HepG2 (cell line): ENCODE results near the gene TPX2. TPM values are rescaled to one million over a fixed set of nuclear protein-coding genes. Genes with fewer than 3 reads are reported as not detected.
A peak's percentile ranks its signal among the peaks of the same experiment; 100 is the strongest.

Experiments used
- ATAC-seq: fragments of 200-7000 bp; cut with Tn5 transposase; 3 replicates; pipeline ENCODE4 v1.9.1; 2020; ENCODE audit warnings: mild to moderate bottlenecking, moderate library complexity
- BruUV-seq: library from RNA; stranded (reverse); fragments of 400-500 nt; replicated peaks from 2 replicates; lab custom pipeline; 2021; lab: Mats Ljungman, UMichigan
- CTCF ChIA-PET: fragments of 300-600 bp; formaldehyde crosslinking; extraction: SDS; loops from one replicate; lab custom pipeline; 2021; ENCODE audit warnings: low total read pairs, inconsistent platforms, low intra/inter-chr PET ratio; lab: Yijun Ruan, JAX
- POLR2A ChIA-PET: fragments of 350-600 bp; sonication (Branson Sonifier 250); formaldehyde crosslinking; loops from one replicate; lab custom pipeline; 2020; ENCODE audit warnings: antibody characterized with exemption, inconsistent platforms; lab: Yijun Ruan, JAX
- DNase-seq: peaks from one replicate; pipeline ENCODE4 v3.0.0-alpha.2; 2015; ENCODE audit warnings: low spot score
- FAIRE-seq: peaks from 3 replicates; lab custom pipeline; 2011; peaks lifted over from hg19 to GRCh38; lab: Jason Lieb, UNC
- H2AFZ ChIP-seq: one replicate; pipeline ENCODE4 v1.6.1; 2011; ENCODE audit warnings: low read length, inconsistent platforms
- H3K27ac ChIP-seq: fragments of 300-600 bp; 3 replicates; pipeline ENCODE4 v1.8.0; 2011; ENCODE audit warnings: mixed run types, mild to moderate bottlenecking, mixed read lengths, low read length, inconsistent platforms; ENCODE audit not compliant: insufficient read depth; ENCODE audit errors: extremely low read length
- H3K27me3 ChIP-seq, 2 experiments: fragments of 200-600 bp in 1 of 2; 2 replicates in 1 of 2; 3 replicates in 1 of 2; pipeline versions ENCODE4 v1.6.0 to v1.8.0; 2011; ENCODE audit warnings: low read length in 2 of 2, mild to moderate bottlenecking in 2 of 2, moderate library complexity in 2 of 2, inconsistent platforms in 1 of 2; ENCODE audit not compliant: insufficient read depth in 2 of 2, control insufficient read depth in 1 of 2
- H3K36me3 ChIP-seq, 2 experiments: fragments of 200-600 bp in 1 of 2; replicated peaks in 1 of 2; 2 replicates in 1 of 2; 3 replicates in 1 of 2; pipeline versions ENCODE4 v1.5.1 to v1.8.0; 2011; ENCODE audit warnings: low read length in 2 of 2, inconsistent platforms in 1 of 2; ENCODE audit not compliant: insufficient read depth in 2 of 2, control insufficient read depth in 1 of 2
- H3K4me1 ChIP-seq: 2 replicates; pipeline ENCODE4 v1.5.1; 2012; ENCODE audit warnings: low read length, inconsistent platforms; ENCODE audit not compliant: insufficient read depth
- H3K4me2 ChIP-seq: 2 replicates; pipeline ENCODE4 v1.6.0; 2011; ENCODE audit warnings: low read depth, low read length, inconsistent platforms
- H3K4me3 ChIP-seq, 3 experiments: fragments of 200-600 bp in 1 of 3; sonication (generic), shearing (Covaris generic) in 1 of 3; replicated peaks in 1 of 3; 2 replicates each; pipeline ENCODE4 v1.5.1; 2011 to 2016; ENCODE audit warnings: low read length in 3 of 3, inconsistent platforms in 2 of 3, low read depth in 2 of 3, mild to moderate bottlenecking in 2 of 3, control low read depth in 1 of 3, mixed read lengths in 1 of 3; ENCODE audit not compliant: insufficient read depth in 1 of 3
- H3K79me2 ChIP-seq: one replicate; pipeline ENCODE4 v1.6.1; 2011; ENCODE audit warnings: low read length, inconsistent platforms; ENCODE audit not compliant: insufficient read depth
- H3K9ac ChIP-seq: 2 replicates; pipeline ENCODE4 v1.6.0; 2011; ENCODE audit warnings: mild to moderate bottlenecking, low read depth, low read length, inconsistent platforms; ENCODE audit not compliant: insufficient read depth
- H3K9me3 ChIP-seq: 2 replicates; pipeline ENCODE4 v1.5.1; 2012; ENCODE audit warnings: mild to moderate bottlenecking, low read length
- H4K20me1 ChIP-seq: 2 replicates; pipeline ENCODE4 v1.6.0; 2011; ENCODE audit warnings: inconsistent platforms, mild to moderate bottlenecking, low read length, moderate library complexity; ENCODE audit not compliant: insufficient read depth
- CEBPB ChIP-seq: IDR thresholded peaks from 2 replicates; pipeline ENCODE4 v1.6.1; 2011; ENCODE audit warnings: low read depth, low read length, improper control_type of control experiment, borderline replicate concordance
- EZH2 ChIP-seq: conservative IDR thresholded peaks from 2 replicates; pipeline ENCODE4 v1.6.1; 2012; ENCODE audit warnings: mild to moderate bottlenecking, low read depth, low read length, moderate library complexity
- HDAC1 ChIP-seq: sonication (generic); formaldehyde crosslinking; IDR thresholded peaks from 2 replicates; pipeline ENCODE4 v1.5.1; 2020; ENCODE audit warnings: mild to moderate bottlenecking, missing genetic modification reagents
- NR2F6 ChIP-seq, 2 experiments: IDR thresholded peaks; 2 replicates each; pipeline ENCODE4 v1.6.1; 2016; ENCODE audit warnings: antibody characterized with exemption in 1 of 2, mild to moderate bottlenecking in 1 of 2
- RARA ChIP-seq: IDR thresholded peaks from 2 replicates; pipeline ENCODE4 v1.6.1; 2016; ENCODE audit warnings: missing genetic modification reagents, missing compliant biosample characterization
- SIN3B ChIP-seq: fragments of 150-350 bp; IDR thresholded peaks from 2 replicates; pipeline ENCODE4 v1.6.1; 2014; ENCODE audit warnings: low read length
- THYN1 ChIP-seq: sonication (generic); formaldehyde crosslinking; IDR thresholded peaks from 2 replicates; pipeline ENCODE4 v1.8.1; 2023; ENCODE audit warnings: low read depth, mild to moderate bottlenecking, moderate library complexity, missing genetic modification reagents, borderline replicate concordance
- ZNF629 ChIP-seq: sonication (generic); formaldehyde crosslinking; conservative IDR thresholded peaks from 2 replicates; pipeline ENCODE4 v1.5.0; 2020; ENCODE audit warnings: missing genetic modification reagents
- ZNF747 ChIP-seq: sonication (generic); formaldehyde crosslinking; IDR thresholded peaks from 2 replicates; pipeline ENCODE4 v1.8.1; 2023; ENCODE audit warnings: missing genetic modification reagents, mild to moderate bottlenecking, borderline replicate concordance
- ZNF83 ChIP-seq: sonication (generic); formaldehyde crosslinking; IDR thresholded peaks from 2 replicates; pipeline ENCODE4 v1.4.0; 2020; ENCODE audit warnings: missing genetic modification reagents, mild to moderate bottlenecking, borderline replicate concordance
- WGBS: methylation state at CpG from one replicate; pipeline ENCODE4 v1.1.6; 2017; ENCODE audit warnings: low lambda C conversion rate; 5-methylcytosine and 5-hydroxymethylcytosine counted together
- in situ Hi-C: cut with HindIII; loops from 2 replicates; pipeline ENCODE4 v1.10.0; 2017; ENCODE audit warnings: low pct_unique_long_range_greater_than_20kb; ENCODE audit not compliant: extremely low pct_ligation_motif_present
- intact Hi-C: fragments of 100-400 bp; cut with micrococcal nuclease; formaldehyde crosslinking; loops from one replicate; pipeline ENCODE4 v1.10.0; 2022; ENCODE audit not compliant: unreplicated experiment
- polyA plus RNA-seq, 8 experiments: library from polyadenylated mRNA; depleted of rRNA in 3 of 8; stranded (reverse) in 7 of 8; unstranded in 1 of 8; fragments of >200 nt; fragmentation: Illumina TruSeq in 4 of 8; extraction: Trizol in 4 of 8; gene quantifications; 2 replicates each; pipeline versions ENCODE4 v1.2.1 to v1.2.3, GENCODE V29; 2011 to 2016; ENCODE audit warnings: low read depth in 4 of 8, missing spikeins in 1 of 8, mixed read lengths in 1 of 8; ENCODE audit not compliant: insufficient read depth in 1 of 8
- total RNA-seq, 5 experiments: library from RNA; depleted of rRNA; stranded (reverse); fragments of >200 nt; fragmentation: Illumina TruSeq; extraction: Trizol; gene quantifications; 2 replicates each; pipeline ENCODE4 v1.2.3, GENCODE V29; 2016; ENCODE audit warnings: low read depth in 1 of 5
- TF ChIP-seq, protein P1 (sequence below): sonication (generic); formaldehyde crosslinking; IDR thresholded peaks from 2 replicates; pipeline ENCODE4 v1.5.0; 2020; ENCODE audit warnings: missing genetic modification reagents
- TF ChIP-seq, protein P2 (sequence below): sonication (generic); formaldehyde crosslinking; IDR thresholded peaks from 2 replicates; pipeline ENCODE4 v1.8.0; 2022; ENCODE audit warnings: missing genetic modification reagents, mild to moderate bottlenecking, borderline replicate concordance

TPX2 gene
- total and polyA plus RNA-seq, 2 of the 13 experiments (the other 11 are each of a cell fraction or from before 2014, with no cell fraction given), result 34.3 to 124 TPM

DNA sequence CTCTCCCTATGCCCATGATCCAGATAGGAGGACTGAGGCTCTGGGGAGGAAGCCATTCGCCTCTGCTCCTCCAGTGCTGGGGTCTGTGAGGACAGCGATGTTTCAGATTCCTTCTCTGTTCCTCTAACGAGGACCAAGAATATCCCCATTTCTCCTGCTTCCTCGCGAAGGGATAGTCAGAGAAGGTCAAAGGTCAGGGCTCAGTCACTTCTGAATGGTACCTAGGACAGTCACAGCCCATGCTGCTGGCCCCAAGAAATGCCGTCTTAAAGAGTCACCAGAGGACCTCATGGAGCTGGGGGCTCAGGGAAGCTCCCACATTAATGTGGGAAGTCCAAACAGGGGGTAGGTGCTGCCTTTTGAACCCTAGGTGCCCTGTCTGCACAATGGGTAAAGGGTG is 104.2 kb downstream of the TPX2 start:
- FAIRE-seq (no peak), ATAC-seq (no peak), DNase-seq (no peak)
- Histone ChIP-seq H3K36me3 (no peaks in the 10 kb centered on the region), H3K4me2 (no peak overlapping the region), H3K4me1 (peaks cover 8% of the 10 kb centered on the region; the same call in 1 of the 2 replicates), H4K20me1 (no peaks in the 10 kb centered on the region), H3K79me2 (no peaks in the 10 kb centered on the region), H3K27me3 (peaks cover 11 to 65% of the 10 kb centered on the region in 2 experiments), H3K4me3 (no peak overlapping the region), H3K27ac (no peak overlapping the region), H2AFZ (no peak overlapping the region), H3K9ac (no peak overlapping the region), H3K9me3 (no peaks in the 10 kb centered on the region)
- BruUV-seq, result no TSS peak
- TF ChIP-seq SIN3B (no peak), ZNF629 (CRISPR knock-in tag) (0 out of 2 replicates have a peak, but pooled peaks have one; percentile 25), RARA (no peak), NR2F6 (IDR thresholded peaks at IDR 0.05) (peak; percentile 31; the same call in 1 of the 2 replicates), NR2F6 (CRISPR knock-in tag; IDR thresholded peaks at IDR 0.05) (no peak), CEBPB (no peak), THYN1 (no peak), ZNF747 (CRISPR knock-in tag) (no peak), EZH2 (no peak), HDAC1 (CRISPR knock-in tag) (no peak), ZNF83 (no peak)
- TF ChIP-seq, protein P1, sequence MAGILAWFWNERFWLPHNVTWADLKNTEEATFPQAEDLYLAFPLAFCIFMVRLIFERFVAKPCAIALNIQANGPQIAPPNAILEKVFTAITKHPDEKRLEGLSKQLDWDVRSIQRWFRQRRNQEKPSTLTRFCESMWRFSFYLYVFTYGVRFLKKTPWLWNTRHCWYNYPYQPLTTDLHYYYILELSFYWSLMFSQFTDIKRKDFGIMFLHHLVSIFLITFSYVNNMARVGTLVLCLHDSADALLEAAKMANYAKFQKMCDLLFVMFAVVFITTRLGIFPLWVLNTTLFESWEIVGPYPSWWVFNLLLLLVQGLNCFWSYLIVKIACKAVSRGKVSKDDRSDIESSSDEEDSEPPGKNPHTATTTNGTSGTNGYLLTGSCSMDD, result no peak
- TF ChIP-seq, protein P2, sequence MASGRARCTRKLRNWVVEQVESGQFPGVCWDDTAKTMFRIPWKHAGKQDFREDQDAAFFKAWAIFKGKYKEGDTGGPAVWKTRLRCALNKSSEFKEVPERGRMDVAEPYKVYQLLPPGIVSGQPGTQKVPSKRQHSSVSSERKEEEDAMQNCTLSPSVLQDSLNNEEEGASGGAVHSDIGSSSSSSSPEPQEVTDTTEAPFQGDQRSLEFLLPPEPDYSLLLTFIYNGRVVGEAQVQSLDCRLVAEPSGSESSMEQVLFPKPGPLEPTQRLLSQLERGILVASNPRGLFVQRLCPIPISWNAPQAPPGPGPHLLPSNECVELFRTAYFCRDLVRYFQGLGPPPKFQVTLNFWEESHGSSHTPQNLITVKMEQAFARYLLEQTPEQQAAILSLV (CRISPR knock-in tag), result no peak
- intact Hi-C loops, result no loop called here
- POLR2A ChIA-PET, result no interaction called here
- in situ Hi-C loops, result no loop called here
- 30% methylated on average over 6 of the region's 6 CpGs for WGBS
- CTCF ChIA-PET, result no interaction called here
